ENCODE data around the gene NKX1-2. TPM values are rescaled to one million over a fixed set of nuclear protein-coding genes. Genes with fewer than 3 reads are reported as not detected.
"Not testable (repeated sequence)": the region's sequence is repeated elsewhere in the genome, so short reads cannot be mapped to it uniquely, and the experiment has no call there.

The NKX1-2 gene
- total RNA-seq, 1 donor from 2014 or later, result not detected

- DNase-seq (ENCODE audit: low spot score), result no peak
- no peak for ATAC-seq
- intact Hi-C loops (cut with DNase I), result loop anchor here (10.0 kb wide), 1 partner anchor 616 kb away; no protein-coding TSS in a partner anchor
Observed at GRCh38 chr10:124458889-124459288, 9.1 kb upstream of the NKX1-2 start.

GRCh38 chr10:124458473-124458872 lies 8.6 kb upstream of the NKX1-2 start:
- intact Hi-C loops (cut with DNase I), result loop anchor here (10.0 kb wide), 1 partner anchor 616 kb away; no protein-coding TSS in a partner anchor
- DNase-seq (ENCODE audit: low spot score) (no peak), ATAC-seq (no peak)

GRCh38 chr10:124455441-124455840 lies 5.6 kb upstream of the NKX1-2 start:
- ATAC-seq (no peak), DNase-seq (ENCODE audit: low spot score) (no peak)
- intact Hi-C loops (cut with DNase I), result loop anchor here (10.0 kb wide), 1 partner anchor 619 kb away; no protein-coding TSS in a partner anchor

GRCh38 chr10:124453960-124454610 lies 4.2 kb upstream of the NKX1-2 start:
- intact Hi-C loops (cut with DNase I), result loop anchor here (10.0 kb wide), 1 partner anchor 621 kb away; no protein-coding TSS in a partner anchor
- ATAC-seq (no peak), DNase-seq (ENCODE audit: low spot score) (no peak)

GRCh38 chr10:124451276-124451675 lies 1.4 kb upstream of the NKX1-2 start:
- ATAC-seq (no peak), DNase-seq (ENCODE audit: low spot score) (no peak)
- intact Hi-C loops (cut with DNase I), result loop anchor here (10.0 kb wide), 1 partner anchor 624 kb away; no protein-coding TSS in a partner anchor

DNA sequence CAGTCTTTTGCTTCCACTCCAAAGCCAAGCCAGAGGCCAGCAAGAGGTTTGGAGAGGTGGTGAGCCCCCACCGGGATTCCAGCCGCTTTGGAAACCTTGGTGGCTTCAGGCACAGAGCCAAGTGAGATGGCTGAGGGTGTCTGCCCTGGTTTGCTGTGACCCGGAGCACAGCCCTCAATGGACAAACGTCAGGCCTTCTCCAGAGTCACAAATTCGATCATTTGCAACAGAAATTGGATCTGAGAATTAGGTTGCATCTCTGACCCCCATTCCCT lies 885 bp upstream of the NKX1-2 start:
- intact Hi-C loops (cut with DNase I), result loop anchor here (10.0 kb wide), 1 partner anchor 624 kb away; no protein-coding TSS in a partner anchor
- ATAC-seq, result no peak
- no peak for DNase-seq (ENCODE audit: low spot score)

- DNase-seq (ENCODE audit: low spot score), result no peak
- no peak for ATAC-seq
- intact Hi-C loops (cut with DNase I), result loop anchor here (10.0 kb wide), 1 partner anchor 625 kb away; no protein-coding TSS in a partner anchor
Observed at GRCh38 chr10:124449170-124450011, 444 bp downstream of the NKX1-2 start.

GRCh38 chr10:124448696-124449169 lies 1.1 kb downstream of the NKX1-2 start:
- no peak for ATAC-seq
- intact Hi-C loops (cut with DNase I), result no loop called here
- no peak for DNase-seq (ENCODE audit: low spot score)

DNA sequence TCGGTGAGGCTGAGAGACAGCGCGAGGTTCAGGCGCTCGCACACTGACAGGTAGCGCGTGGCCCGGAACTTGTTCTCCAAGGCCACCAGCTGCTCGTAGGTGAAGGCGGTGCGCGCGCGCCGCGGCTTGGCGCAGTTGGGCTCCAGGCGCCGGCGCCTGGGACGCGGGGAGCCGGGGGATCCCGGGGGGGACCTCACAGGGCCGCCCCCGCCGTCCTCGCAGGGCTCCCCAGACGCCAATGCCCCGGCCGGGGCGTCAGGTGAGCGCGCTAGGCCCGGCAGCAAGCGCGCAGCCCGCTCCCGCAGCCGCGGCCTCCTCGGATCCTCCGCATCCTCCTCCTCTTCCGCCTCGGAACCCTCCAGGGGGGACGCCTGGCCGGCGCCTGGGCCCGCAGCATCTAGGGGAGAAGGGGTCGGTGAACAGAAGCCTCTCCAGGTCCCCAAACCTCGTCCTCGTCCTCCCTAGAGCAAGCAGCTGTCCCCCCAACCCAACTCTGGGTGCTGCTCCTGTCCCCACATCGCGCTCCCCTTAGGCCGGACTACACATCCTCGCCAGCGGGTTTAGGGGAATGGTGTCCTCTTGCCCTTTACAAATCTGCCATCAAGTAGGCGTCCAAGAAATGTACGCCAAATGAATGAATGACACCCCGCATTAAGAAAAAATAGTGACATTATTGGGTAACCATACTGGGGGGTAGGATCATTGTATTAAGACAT lies 1.9 kb downstream of the NKX1-2 start:
- intact Hi-C loops (cut with DNase I), result no loop called here
- DNase-seq (ENCODE audit: low spot score) (no peak), ATAC-seq (no peak)

- intact Hi-C loops (cut with DNase I), result no loop called here
- DNase-seq (ENCODE audit: low spot score), result no peak
Observed at GRCh38 chr10:124446830-124447750, 2.7 kb downstream of the NKX1-2 start.

DNA sequence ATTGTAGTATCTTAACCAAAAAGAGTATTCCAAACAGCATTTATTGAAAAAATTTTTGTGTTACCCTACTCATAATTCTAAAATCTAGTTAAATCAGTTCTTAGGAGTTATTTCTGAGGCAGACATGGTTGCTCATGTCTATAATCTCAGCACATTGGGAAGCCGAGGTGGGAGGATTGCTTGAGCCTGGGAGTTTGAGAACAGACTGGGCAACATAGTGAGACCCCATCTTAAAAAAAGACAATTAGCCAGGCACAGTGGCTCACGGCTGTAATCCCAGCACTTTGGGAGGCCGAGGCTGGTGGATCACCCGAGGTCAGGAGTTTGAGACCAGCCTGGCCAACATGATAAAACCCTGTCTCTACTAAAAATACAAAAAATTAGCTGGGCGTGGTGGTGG lies 8.1 kb downstream of the NKX1-2 start:
- DNase-seq (ENCODE audit: low spot score); ATAC-seq; intact Hi-C loops (cut with DNase I): not testable (repeated sequence)

More at GRCh38 chr10:124446830-124447750, 2.7 kb downstream of the NKX1-2 start:
- ATAC-seq, result no peak

- intact Hi-C loops (cut with DNase I), result no loop called here
- ATAC-seq (no peak), DNase-seq (ENCODE audit: low spot score) (no peak)
Observed at GRCh38 chr10:124436191-124436638, 13.6 kb downstream of the NKX1-2 start.

DNA sequence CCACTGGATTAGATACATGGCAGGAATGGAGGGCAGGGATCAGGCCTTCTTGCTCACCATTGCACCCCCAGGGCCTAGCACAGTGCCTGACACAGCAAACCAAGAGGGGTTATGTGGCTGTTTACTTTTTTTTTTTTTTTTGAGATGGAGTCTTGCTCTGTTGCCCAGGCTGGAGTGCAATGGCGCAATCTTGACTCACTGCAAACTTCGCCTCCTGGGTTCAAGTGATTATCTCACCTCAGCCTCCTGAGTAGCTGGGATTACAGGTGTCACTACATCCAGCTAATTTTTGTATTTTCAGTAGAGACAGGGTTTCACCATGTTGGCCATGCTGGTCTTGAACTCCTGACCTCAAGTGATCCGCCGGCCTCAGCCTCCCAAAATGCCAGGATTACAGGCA lies 14.2 kb downstream of the NKX1-2 start:
- intact Hi-C loops (cut with DNase I); DNase-seq (ENCODE audit: low spot score); ATAC-seq: not testable (repeated sequence)

GRCh38 chr10:124433461-124433860 lies 16.4 kb downstream of the NKX1-2 start:
- DNase-seq (ENCODE audit: low spot score), result no peak
- no peak for ATAC-seq
- intact Hi-C loops (cut with DNase I), result no loop called here

- intact Hi-C loops (cut with DNase I), result no loop called here
- DNase-seq (ENCODE audit: low spot score) (no peak), ATAC-seq (no peak)
Observed at GRCh38 chr10:124430077-124430476, 19.8 kb downstream of the NKX1-2 start.

DNA sequence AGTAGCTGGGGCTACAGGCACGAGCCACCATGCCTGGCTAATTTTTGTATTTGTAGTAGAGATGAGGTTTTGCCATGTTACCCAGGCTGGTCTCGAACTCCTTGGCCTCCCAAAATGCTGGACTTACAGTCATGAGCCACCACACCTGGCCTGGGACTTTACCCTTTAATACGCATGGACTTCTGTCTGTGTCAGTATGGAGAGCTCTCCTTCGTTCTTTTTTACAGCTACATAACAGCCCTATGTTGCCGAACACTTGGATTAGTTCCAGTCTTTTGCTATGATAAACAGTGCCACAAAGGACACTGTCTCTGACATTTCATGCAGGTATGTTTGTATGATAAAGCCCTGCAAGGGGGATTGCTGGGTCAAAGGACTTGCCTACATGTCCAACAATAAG lies 20.3 kb downstream of the NKX1-2 start:
- no peak for DNase-seq (ENCODE audit: low spot score)
- intact Hi-C loops (cut with DNase I), result no loop called here
- no peak for ATAC-seq

DNA sequence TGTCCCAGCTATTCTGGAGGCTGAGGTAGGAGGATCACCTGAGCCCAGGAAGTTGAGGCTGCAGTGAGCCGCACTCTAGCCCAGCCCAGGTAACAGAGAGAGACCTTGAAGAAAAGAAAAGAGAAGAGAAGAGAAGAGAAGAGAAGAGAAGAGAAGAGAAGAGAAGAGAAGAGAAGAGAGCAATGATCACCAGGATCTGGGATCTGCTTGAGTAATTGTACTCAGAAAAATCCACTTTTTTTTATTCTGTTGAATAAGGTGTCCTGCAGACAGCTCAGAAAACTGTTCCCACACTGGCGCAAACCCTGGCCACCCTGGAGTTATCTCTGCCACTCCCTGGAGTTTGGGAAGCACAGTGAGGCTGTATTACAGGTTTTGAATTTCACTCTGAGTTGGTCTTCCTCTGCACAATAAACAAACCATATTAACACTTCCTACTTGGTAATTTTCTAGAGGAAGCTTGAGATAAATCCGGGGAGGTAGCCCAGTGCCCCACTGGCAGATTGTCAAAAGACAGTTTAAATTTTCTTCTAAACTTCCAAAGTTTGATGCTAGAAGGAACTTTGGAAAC lies 21.5 kb downstream of the NKX1-2 start:
- no peak for ATAC-seq
- intact Hi-C loops (cut with DNase I), result no loop called here
- no peak for DNase-seq (ENCODE audit: low spot score)

Measured in sciatic nerve (tissue), 2 donors.